BLaER1 treated with 17β-estradiol and CSF1 and Interleukin-3, amounts not matched to agents 10 nM and 100 nM (cell line): ENCODE measurements around the gene FAM204A.

Source experiments
- H3K27ac ChIP-seq, 11 experiments: shearing (Covaris generic); formaldehyde crosslinking; 2 replicates each; pipeline ENCODE4 v1.8.1; 2022
- H3K27me3 ChIP-seq, 11 experiments: shearing (Covaris generic); formaldehyde crosslinking; 2 replicates each; pipeline ENCODE4 v1.8.1; 2022
- H3K36me3 ChIP-seq, 11 experiments: shearing (Covaris generic); formaldehyde crosslinking; 2 replicates each; pipeline ENCODE4 v1.8.1; 2022
- H3K4me1 ChIP-seq, 10 experiments: shearing (Covaris generic); formaldehyde crosslinking; 2 replicates each; pipeline ENCODE4 v1.8.1; 2022
- H3K4me2 ChIP-seq, 11 experiments: shearing (Covaris generic); formaldehyde crosslinking; 2 replicates each; pipeline ENCODE4 v1.8.1; 2022
- H3K4me3 ChIP-seq, 10 experiments: shearing (Covaris generic); formaldehyde crosslinking; 2 replicates each; pipeline ENCODE4 v1.8.1; 2022
- H3K9ac ChIP-seq, 11 experiments: shearing (Covaris generic); formaldehyde crosslinking; 2 replicates each; pipeline ENCODE4 v1.8.1; 2022
- H3K9me3 ChIP-seq, 11 experiments: shearing (Covaris generic); formaldehyde crosslinking; replicated peaks in 1 of 11; 2 replicates each; pipeline ENCODE4 v1.8.1; 2022
- H4K20me1 ChIP-seq, 11 experiments: shearing (Covaris generic); formaldehyde crosslinking; 2 replicates each; pipeline ENCODE4 v1.8.1; 2022
- Cebpa-rat ChIP-seq, 11 experiments: shearing (Covaris generic); IDR thresholded peaks; 2 replicates each; pipeline ENCODE4 v1.8.1; 2022

Gene FAM204A

GRCh38 chr10:118300320-118300719 lies 41.8 kb downstream of the FAM204A start:
- no peak overlapping the region for H3K4me3 ChIP-seq
- H3K9ac ChIP-seq: no peak overlapping the region
- TF ChIP-seq Cebpa-rat (IDR thresholded peaks at IDR 0.05): no peak
- H3K27ac ChIP-seq: no peak overlapping the region
- peaks cover 11 to 53% (median 26%) of the 10 kb centered on the region in 11 experiments for H3K36me3 ChIP-seq
- no peaks in the 10 kb centered on the region for H4K20me1 ChIP-seq
- no peaks in the 10 kb centered on the region for H3K4me1 ChIP-seq
- no peak overlapping the region for H3K4me2 ChIP-seq
- H3K9me3 ChIP-seq: peaks cover 0 to 8% (median 0%) of the 10 kb centered on the region in 11 experiments; a peak in 1 of 22 replicates
- no peaks in the 10 kb centered on the region for H3K27me3 ChIP-seq

GRCh38 chr10:118298787-118299186 lies 43.3 kb downstream of the FAM204A start:
- Histone ChIP-seq H3K4me2 (no peak overlapping the region), H3K27ac (no peak overlapping the region), H4K20me1 (no peaks in the 10 kb centered on the region), H3K4me1 (no peaks in the 10 kb centered on the region), H3K9ac (no peak overlapping the region), H3K27me3 (no peaks in the 10 kb centered on the region), H3K9me3 (peaks cover 0 to 8% (median 0%) of the 10 kb centered on the region in 11 experiments; a peak in 1 of 22 replicates), H3K4me3 (no peak overlapping the region), H3K36me3 (peaks cover 0 to 39% (median 11%) of the 10 kb centered on the region in 11 experiments; a peak in 10 of 22 replicates)
- TF ChIP-seq Cebpa-rat (IDR thresholded peaks at IDR 0.05): no peak

GRCh38 chr10:118291122-118291521 lies 51.0 kb downstream of the FAM204A start:
- H3K4me1 ChIP-seq: peaks cover 0 to 15% (median 0%) of the 10 kb centered on the region in 10 experiments; a peak in 4 of 20 replicates
- H3K4me2 ChIP-seq: no peak overlapping the region
- no peak overlapping the region for H3K27ac ChIP-seq
- no peak overlapping the region for H3K9ac ChIP-seq
- no peaks in the 10 kb centered on the region for H3K27me3 ChIP-seq
- TF ChIP-seq Cebpa-rat (IDR thresholded peaks at IDR 0.05): no peak
- H3K36me3 ChIP-seq: no peaks in the 10 kb centered on the region
- H4K20me1 ChIP-seq: no peaks in the 10 kb centered on the region
- H3K4me3 ChIP-seq: no peak overlapping the region
- peaks cover 0 to 5% (median 0%) of the 10 kb centered on the region in 11 experiments; a peak in 1 of 22 replicates for H3K9me3 ChIP-seq

DNA sequence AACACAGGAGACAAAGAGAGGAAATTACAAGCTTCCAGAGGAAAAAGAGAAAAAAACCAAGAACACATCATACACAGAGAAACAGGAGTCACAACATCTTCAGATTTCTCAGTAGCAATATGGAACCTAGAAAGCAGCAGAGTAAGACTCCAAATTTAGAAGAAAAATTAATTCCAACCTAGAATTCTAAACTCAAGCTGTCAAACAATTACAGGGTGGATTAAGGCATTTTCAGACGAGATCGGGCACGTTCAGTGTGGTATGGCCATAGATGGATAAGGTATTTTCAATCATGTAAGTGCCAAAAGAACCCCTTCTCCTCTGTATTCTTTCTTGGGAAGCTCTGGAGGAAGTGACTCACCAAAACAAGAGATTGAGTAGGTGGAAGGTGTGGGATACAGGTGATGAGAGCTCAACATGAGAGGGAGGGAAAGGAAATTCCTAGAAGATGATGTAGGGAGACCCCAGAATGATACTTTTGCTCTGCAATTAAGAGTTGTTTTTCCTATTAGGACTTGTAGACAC lies 51.6 kb downstream of the FAM204A start:
- no peak overlapping the region for H3K4me3 ChIP-seq
- no peaks in the 10 kb centered on the region for H4K20me1 ChIP-seq
- H3K36me3 ChIP-seq: no peaks in the 10 kb centered on the region
- TF ChIP-seq Cebpa-rat (IDR thresholded peaks at IDR 0.05): no peak
- H3K4me2 ChIP-seq: no peak overlapping the region
- H3K9ac ChIP-seq: no peak overlapping the region
- peaks cover 0 to 5% (median 0%) of the 10 kb centered on the region in 11 experiments; a peak in 1 of 22 replicates for H3K9me3 ChIP-seq
- H3K27me3 ChIP-seq: no peaks in the 10 kb centered on the region
- H3K4me1 ChIP-seq: peaks cover 0 to 15% (median 0%) of the 10 kb centered on the region in 10 experiments; a peak in 4 of 20 replicates
- no peak overlapping the region for H3K27ac ChIP-seq

DNA sequence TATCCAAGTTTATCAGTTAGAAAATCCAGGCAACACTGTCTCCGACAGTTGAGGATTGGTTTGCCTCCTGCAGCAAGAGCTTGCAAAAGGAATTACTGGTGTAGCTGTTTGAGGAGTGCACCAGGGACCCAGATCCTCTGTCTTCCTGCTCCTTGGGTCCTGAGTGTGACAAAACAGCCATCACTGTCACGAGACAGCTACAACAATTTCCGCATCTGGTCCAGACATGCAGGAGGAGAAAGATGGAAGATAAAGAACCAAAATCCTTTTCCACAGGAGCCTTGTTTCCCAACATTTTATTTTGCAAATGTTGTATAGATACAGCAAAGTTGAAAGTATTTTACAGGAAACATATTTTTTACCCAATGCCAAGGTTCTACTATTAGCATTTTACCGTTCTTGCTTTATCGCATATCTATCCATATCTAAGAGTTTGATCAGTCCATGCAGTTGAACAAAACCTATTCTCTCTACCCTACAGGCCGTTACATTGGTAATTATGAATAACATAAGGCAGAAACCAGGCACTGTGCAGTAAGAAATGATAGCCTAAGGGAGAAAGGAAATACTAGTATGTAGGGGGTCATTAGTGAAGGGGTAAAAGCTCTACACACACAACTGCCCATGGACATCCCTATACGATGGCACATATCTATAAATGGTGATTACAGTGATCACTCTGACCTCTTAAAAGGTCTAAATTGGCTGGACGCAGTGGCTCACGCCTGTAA lies 54.9 kb downstream of the FAM204A start:
- Histone ChIP-seq H3K9me3 (peaks cover 0 to 5% (median 0%) of the 10 kb centered on the region in 11 experiments; a peak in 1 of 22 replicates), H3K4me2 (no peak overlapping the region), H3K36me3 (no peaks in the 10 kb centered on the region), H3K27ac (no peak overlapping the region), H3K27me3 (no peaks in the 10 kb centered on the region), H3K9ac (no peak overlapping the region), H4K20me1 (no peaks in the 10 kb centered on the region), H3K4me1 (peaks cover 0 to 2% (median 0%) of the 10 kb centered on the region in 10 experiments; a peak in 3 of 20 replicates), H3K4me3 (no peak overlapping the region)
- TF ChIP-seq Cebpa-rat (IDR thresholded peaks at IDR 0.05): no peak

GRCh38 chr10:118286051-118286838 lies 55.9 kb downstream of the FAM204A start:
- no peaks in the 10 kb centered on the region for H4K20me1 ChIP-seq
- no peak overlapping the region for H3K9ac ChIP-seq
- H3K9me3 ChIP-seq: peaks cover 0 to 5% (median 0%) of the 10 kb centered on the region in 11 experiments; a peak in 1 of 22 replicates
- no peaks in the 10 kb centered on the region for H3K27me3 ChIP-seq
- H3K27ac ChIP-seq: no peak overlapping the region
- H3K4me1 ChIP-seq: no peaks in the 10 kb centered on the region
- TF ChIP-seq Cebpa-rat (IDR thresholded peaks at IDR 0.05): no peak
- H3K4me3 ChIP-seq: no peak overlapping the region
- no peaks in the 10 kb centered on the region for H3K36me3 ChIP-seq
- no peak overlapping the region for H3K4me2 ChIP-seq

DNA sequence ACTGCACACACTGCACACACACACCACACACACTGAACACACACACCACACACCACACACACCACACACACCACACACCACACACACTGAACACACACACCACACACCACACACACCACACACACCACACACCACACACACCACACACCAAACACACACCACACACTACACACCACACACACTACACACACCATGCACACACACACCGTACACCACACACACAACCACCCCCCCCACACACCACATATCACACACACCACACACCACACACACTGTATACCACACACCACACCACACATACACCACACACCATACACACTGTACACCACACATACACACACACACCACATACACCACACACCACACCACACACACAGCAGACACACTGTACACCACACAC lies 59.5 kb downstream of the FAM204A start:
- no peak overlapping the region for H3K4me2 ChIP-seq
- H3K27me3 ChIP-seq: no peaks in the 10 kb centered on the region
- H3K27ac ChIP-seq: no peak overlapping the region
- H3K9ac ChIP-seq: no peak overlapping the region
- H4K20me1 ChIP-seq: no peaks in the 10 kb centered on the region
- TF ChIP-seq Cebpa-rat (IDR thresholded peaks at IDR 0.05): no peak
- H3K4me1 ChIP-seq: no peaks in the 10 kb centered on the region
- H3K4me3 ChIP-seq: no peak overlapping the region
- H3K9me3 ChIP-seq: peaks cover 5 to 15% (median 10%) of the 10 kb centered on the region in 11 experiments
- 0 out of 22 replicates have a peak, but pooled peaks cover 0 to 4% (median 0%) of the 10 kb centered on the region in 11 experiments for H3K36me3 ChIP-seq

DNA sequence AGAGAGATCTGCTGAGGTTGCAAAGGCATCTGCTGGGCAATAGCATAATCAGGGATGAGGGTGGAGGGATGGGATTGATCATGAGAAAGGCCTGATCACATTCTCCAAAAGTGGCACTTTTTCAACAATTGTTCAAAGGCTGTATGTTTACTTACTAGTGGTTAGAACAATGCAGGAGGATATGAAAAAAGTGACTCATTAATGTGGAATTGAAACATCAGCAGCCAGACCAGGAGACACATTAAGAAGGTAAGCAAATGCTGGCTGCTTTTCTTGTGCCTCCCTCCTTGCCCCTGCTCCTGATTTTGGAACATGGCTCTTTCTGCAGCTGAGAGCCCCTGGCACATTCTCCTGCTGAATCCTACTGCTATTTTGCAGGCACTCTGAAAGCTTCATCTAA lies 63.5 kb downstream of the FAM204A start:
- H3K4me2 ChIP-seq: no peak overlapping the region
- H3K9me3 ChIP-seq: peaks cover 9 to 23% (median 15%) of the 10 kb centered on the region in 11 experiments
- H3K36me3 ChIP-seq: 0 out of 22 replicates have a peak, but pooled peaks cover 0 to 4% (median 0%) of the 10 kb centered on the region in 11 experiments
- H3K27me3 ChIP-seq: no peaks in the 10 kb centered on the region
- no peak for TF ChIP-seq Cebpa-rat (IDR thresholded peaks at IDR 0.05)
- no peak overlapping the region for H3K27ac ChIP-seq
- no peaks in the 10 kb centered on the region for H4K20me1 ChIP-seq
- H3K4me3 ChIP-seq: no peak overlapping the region
- H3K9ac ChIP-seq: no peak overlapping the region
- no peaks in the 10 kb centered on the region for H3K4me1 ChIP-seq

- Histone ChIP-seq H3K4me1 (no peaks in the 10 kb centered on the region), H3K9ac (no peak overlapping the region), H3K27ac (no peak overlapping the region), H3K4me2 (no peak overlapping the region), H3K36me3 (0 out of 22 replicates have a peak, but pooled peaks cover 0 to 4% (median 0%) of the 10 kb centered on the region in 11 experiments), H3K9me3 (peaks cover 9 to 23% (median 15%) of the 10 kb centered on the region in 11 experiments), H3K27me3 (no peaks in the 10 kb centered on the region), H4K20me1 (no peaks in the 10 kb centered on the region), H3K4me3 (no peak overlapping the region)
- no peak for TF ChIP-seq Cebpa-rat (IDR thresholded peaks at IDR 0.05)
These were observed 64.3 kb downstream of the FAM204A start for GRCh38 chr10:118277871-118278270.
